ENCODE results near the gene ING5.

ING5 gene

GRCh38 chr2:241774419-241775222, 72.8 kb downstream of the ING5 start:
- TF ChIP-seq GATA2 (IDR thresholded peaks at IDR 0.05; ENCODE audit: low read depth, low read length), result no peak
- no peak for TF ChIP-seq GATA3 (IDR thresholded peaks at IDR 0.05; ENCODE audit: low read depth, low read length)

- TF ChIP-seq GATA2 (IDR thresholded peaks at IDR 0.05; ENCODE audit: low read depth, low read length) (no peak), GATA3 (IDR thresholded peaks at IDR 0.05; ENCODE audit: low read depth, low read length) (no peak)
Measured at GRCh38 chr2:241775223-241776177, 73.7 kb downstream of the ING5 start.

GRCh38 chr2:241776336-241777169, 74.7 kb downstream of the ING5 start, which contains the start of gene GAL3ST2:
Gene GAL3ST2 (plus strand): TSS chr2:241776822. CDS start chr2:241776956, 134 bp downstream.
- TF ChIP-seq GATA3 (IDR thresholded peaks at IDR 0.05; ENCODE audit: low read depth, low read length) (no peak), GATA2 (IDR thresholded peaks at IDR 0.05; ENCODE audit: low read depth, low read length) (no peak)

- TF ChIP-seq GATA3 (IDR thresholded peaks at IDR 0.05; ENCODE audit: low read depth, low read length) (no peak), GATA2 (IDR thresholded peaks at IDR 0.05; ENCODE audit: low read depth, low read length) (no peak)
Measured at GRCh38 chr2:241777170-241777685, 75.4 kb downstream of the ING5 start.

GRCh38 chr2:241777686-241778627, 76.1 kb downstream of the ING5 start:
- no peak for TF ChIP-seq GATA2 (IDR thresholded peaks at IDR 0.05; ENCODE audit: low read depth, low read length)
- no peak for TF ChIP-seq GATA3 (IDR thresholded peaks at IDR 0.05; ENCODE audit: low read depth, low read length)

All from SH-SY5Y (cell line).